ENCODE results near the gene AHNAK. TPM values are rescaled to one million over a fixed set of nuclear protein-coding genes. Genes with fewer than 3 reads are reported as not detected.

Gene AHNAK
- polyA plus RNA-seq, 1 donor from 2014 or later = 107 TPM

GRCh38 chr11:62539238-62539925, 7.2 kb downstream of the AHNAK start:
- Mint-ChIP-seq H3K4me1 (peaks cover 33 to 50% (median 46%) of the 10 kb centered on the region in 3 donors), H3K27ac (peak overlapping the region in 2 of 3 donors; percentile 74 to 95), H3K4me3 (peak overlapping the region; percentile 68 to 94 (median 90)), H3K27me3 (no peaks in the 10 kb centered on the region), H3K9me3 (no peaks in the 10 kb centered on the region), H3K36me3 (peaks cover 5% of the 10 kb centered on the region)

- Mint-ChIP-seq H3K36me3 (peaks cover 6% of the 10 kb centered on the region), H3K4me1 (peaks cover 33 to 45% (median 43%) of the 10 kb centered on the region in 3 donors), H3K4me3 (peak overlapping the region; percentile 68 to 94 (median 90)), H3K9me3 (no peaks in the 10 kb centered on the region), H3K27ac (peak overlapping the region; percentile 74 to 95 (median 92)), H3K27me3 (no peaks in the 10 kb centered on the region)
These were observed 8.0 kb downstream of the AHNAK start for GRCh38 chr11:62538470-62539237.

- Mint-ChIP-seq H3K4me1 (peaks cover 23 to 31% (median 25%) of the 10 kb centered on the region in 3 donors), H3K9me3 (no peaks in the 10 kb centered on the region), H3K36me3 (peaks cover 6% of the 10 kb centered on the region), H3K27ac (peak overlapping the region; percentile 88 to 99 (median 93)), H3K27me3 (no peaks in the 10 kb centered on the region), H3K4me3 (peak overlapping the region in 2 of 4 donors; percentile 34 to 78)
These were observed 10.2 kb downstream of the AHNAK start for GRCh38 chr11:62536301-62536957.

GRCh38 chr11:62535802-62536201, 10.8 kb downstream of the AHNAK start:
- Mint-ChIP-seq H3K9me3 (no peaks in the 10 kb centered on the region), H3K27ac (peak overlapping the region in 1 of 3 donors; percentile 93), H3K4me3 (no peak overlapping the region), H3K36me3 (peaks cover 8% of the 10 kb centered on the region), H3K4me1 (peaks cover 17 to 25% (median 20%) of the 10 kb centered on the region in 3 donors), H3K27me3 (no peaks in the 10 kb centered on the region)

- Mint-ChIP-seq H3K27ac (peak overlapping the region in 2 of 3 donors; percentile 90 to 93), H3K9me3 (no peaks in the 10 kb centered on the region), H3K4me1 (peaks cover 15 to 24% (median 16%) of the 10 kb centered on the region in 3 donors), H3K36me3 (peaks cover 8% of the 10 kb centered on the region), H3K27me3 (no peaks in the 10 kb centered on the region), H3K4me3 (peak overlapping the region in 2 of 4 donors; percentile 66 to 87)
These were observed 11.6 kb downstream of the AHNAK start for GRCh38 chr11:62534779-62535545.

GRCh38 chr11:62532096-62532495, 14.5 kb downstream of the AHNAK start:
- Mint-ChIP-seq H3K4me1 (peaks cover 9 to 14% (median 10%) of the 10 kb centered on the region in 3 donors), H3K4me3 (peak overlapping the region in 1 of 4 donors; percentile 55)

GRCh38 chr11:62516736-62517371, 29.8 kb downstream of the AHNAK start:
- Mint-ChIP-seq H3K27me3 (no peaks in the 10 kb centered on the region), H3K4me3 (peak overlapping the region in 2 of 4 donors; percentile 47 to 52), H3K4me1 (peaks cover 4 to 17% (median 6%) of the 10 kb centered on the region in 3 donors), H3K27ac (peak overlapping the region; percentile 32 to 92 (median 81)), H3K36me3 (peaks cover 1% of the 10 kb centered on the region), H3K9me3 (no peaks in the 10 kb centered on the region)

More at GRCh38 chr11:62532096-62532495, 14.5 kb downstream of the AHNAK start:
- Mint-ChIP-seq H3K27ac (peak overlapping the region; percentile 68 to 91 (median 89)), H3K36me3 (peaks cover 10% of the 10 kb centered on the region), H3K9me3 (no peaks in the 10 kb centered on the region), H3K27me3 (no peaks in the 10 kb centered on the region)

- Mint-ChIP-seq H3K27ac (peak overlapping the region; percentile 1 to 90 (median 88)), H3K9me3 (no peaks in the 10 kb centered on the region), H3K27me3 (no peaks in the 10 kb centered on the region), H3K4me3 (no peak overlapping the region), H3K4me1 (peaks cover 4 to 13% (median 5%) of the 10 kb centered on the region in 3 donors), H3K36me3 (peaks cover 1% of the 10 kb centered on the region)
These were observed 32.5 kb downstream of the AHNAK start for GRCh38 chr11:62514151-62514550.

GRCh38 chr11:62513626-62514025, 33.0 kb downstream of the AHNAK start:
- Mint-ChIP-seq H3K36me3 (peaks cover 1% of the 10 kb centered on the region), H3K27me3 (no peaks in the 10 kb centered on the region), H3K4me1 (peaks cover 4 to 15% (median 9%) of the 10 kb centered on the region in 3 donors), H3K4me3 (no peak overlapping the region), H3K9me3 (no peaks in the 10 kb centered on the region), H3K27ac (peak overlapping the region in 2 of 3 donors; percentile 1 to 88)

- Mint-ChIP-seq H3K4me1 (peaks cover 6 to 18% (median 14%) of the 10 kb centered on the region in 3 donors), H3K27ac (no peak overlapping the region), H3K36me3 (peaks cover 1% of the 10 kb centered on the region), H3K27me3 (no peaks in the 10 kb centered on the region), H3K4me3 (no peak overlapping the region), H3K9me3 (no peaks in the 10 kb centered on the region)
These were observed 33.6 kb downstream of the AHNAK start for GRCh38 chr11:62512961-62513360.

- H3K27ac Mint-ChIP-seq = no peak overlapping the region
- H3K4me3 Mint-ChIP-seq = peak overlapping the region in 2 of 4 donors; percentile 19 to 23
- H3K27me3 Mint-ChIP-seq = no peaks in the 10 kb centered on the region
- H3K4me1 Mint-ChIP-seq = peaks cover 4 to 10% (median 7%) of the 10 kb centered on the region in 3 donors
- peaks cover 3% of the 10 kb centered on the region for H3K36me3 Mint-ChIP-seq
- H3K9me3 Mint-ChIP-seq = no peaks in the 10 kb centered on the region
These were observed 38.1 kb downstream of the AHNAK start for GRCh38 chr11:62508336-62509058.

GRCh38 chr11:62507125-62507422, 39.5 kb downstream of the AHNAK start:
- Mint-ChIP-seq H3K4me3 (no peak overlapping the region), H3K4me1 (peaks cover 4 to 15% (median 7%) of the 10 kb centered on the region in 3 donors), H3K27ac (no peak overlapping the region), H3K9me3 (no peaks in the 10 kb centered on the region), H3K27me3 (no peaks in the 10 kb centered on the region), H3K36me3 (peaks cover 3% of the 10 kb centered on the region)

- Mint-ChIP-seq H3K4me3 (no peak overlapping the region), H3K27me3 (no peaks in the 10 kb centered on the region), H3K4me1 (peaks cover 4 to 15% (median 7%) of the 10 kb centered on the region in 3 donors), H3K36me3 (peaks cover 3% of the 10 kb centered on the region), H3K27ac (no peak overlapping the region), H3K9me3 (no peaks in the 10 kb centered on the region)
These were observed 40.0 kb downstream of the AHNAK start for GRCh38 chr11:62506413-62507124.

Measured in IgD-negative memory B cell (primary cell).